A673 (cell line): Measurements from ENCODE around the gene MAGI1. TPM values are rescaled to one million over a fixed set of nuclear protein-coding genes. Genes with fewer than 3 reads are reported as not detected.
A peak's percentile ranks its signal among the peaks of the same experiment; 100 is the strongest.

ENCODE experiments used
- BruUV-seq: library from RNA; stranded (reverse); fragments of 400-500 nt; replicated peaks from 2 replicates; lab custom pipeline; 2021; lab: Mats Ljungman, UMichigan
- CTCF ChIA-PET: fragments of 300-600 bp; sonication (Branson Sonifier 250); formaldehyde crosslinking; loops from one replicate; lab custom pipeline; 2022; ENCODE audit warnings: antibody characterized with exemption; lab: Charles Lee
- POLR2A ChIA-PET: fragments of 300-600 bp; sonication (Branson Sonifier 250); formaldehyde crosslinking; loops from one replicate; lab custom pipeline; 2022; ENCODE audit warnings: antibody characterized with exemption; ENCODE audit not compliant: low non-redundant PET; lab: Charles Lee
- DNase-seq: peaks from one replicate; pipeline ENCODE4 v3.0.0-alpha.2; 2015; ENCODE audit warnings: low spot score
- H3K27ac ChIP-seq: fragments of 200-600 bp; sonication (generic); 2 replicates; pipeline ENCODE4 v1.5.1; 2016; ENCODE audit warnings: mixed run types, low read depth, mild to moderate bottlenecking, mixed read lengths, antibody characterized with exemption, low read length; ENCODE audit not compliant: poor library complexity, severe bottlenecking
- H3K27me3 ChIP-seq: fragments of 200-600 bp; sonication (generic); replicated peaks from 2 replicates; pipeline ENCODE4 v1.6.1; 2017; ENCODE audit warnings: mixed run types, low read depth, mild to moderate bottlenecking, mixed read lengths, antibody characterized with exemption, low read length; ENCODE audit not compliant: insufficient read depth, poor library complexity
- H3K36me3 ChIP-seq: fragments of 200-600 bp; sonication (generic); 2 replicates; pipeline ENCODE4 v1.6.1; 2016; ENCODE audit warnings: mixed run types, mild to moderate bottlenecking, mixed read lengths, antibody characterized with exemption, low read length; ENCODE audit not compliant: insufficient read depth, poor library complexity, severe bottlenecking
- H3K4me1 ChIP-seq: fragments of 200-600 bp; sonication (generic); 2 replicates; pipeline ENCODE4 v1.6.1; 2017; ENCODE audit warnings: mixed run types, mild to moderate bottlenecking, mixed read lengths, antibody characterized with exemption, low read length; ENCODE audit not compliant: insufficient read depth, poor library complexity, severe bottlenecking
- H3K4me3 ChIP-seq: fragments of 200-600 bp; sonication (generic); 2 replicates; pipeline ENCODE4 v1.5.1; 2016; ENCODE audit warnings: low read depth, mixed run types, mild to moderate bottlenecking, mixed read lengths, low read length; ENCODE audit not compliant: poor library complexity, severe bottlenecking
- H3K9me3 ChIP-seq: fragments of 200-600 bp; sonication (generic); 2 replicates; pipeline ENCODE4 v1.6.1; 2016; ENCODE audit warnings: mixed run types, low read depth, mild to moderate bottlenecking, mixed read lengths, antibody characterized with exemption, low read length; ENCODE audit not compliant: poor library complexity, severe bottlenecking
- CTCF ChIP-seq: fragments of 300-800, 200-600 bp; sonication (generic); conservative IDR thresholded peaks from 2 replicates; pipeline ENCODE4 v1.5.1; 2017; ENCODE audit warnings: low read depth, mild to moderate bottlenecking, antibody characterized with exemption, low read length, moderate library complexity, mixed read lengths
- EZH2 ChIP-seq: fragments of 200-600 bp; sonication (generic); IDR thresholded peaks from 2 replicates; pipeline ENCODE4 v1.6.1; 2017; ENCODE audit warnings: borderline replicate concordance, low read depth, mild to moderate bottlenecking, mixed read lengths, antibody characterized with exemption, low read length; ENCODE audit not compliant: poor library complexity, severe bottlenecking
- intact Hi-C: fragments of 100-400 bp; cut with micrococcal nuclease; formaldehyde crosslinking; loops from one replicate; pipeline ENCODE4 v1.10.0; 2022; ENCODE audit not compliant: unreplicated experiment
- total RNA-seq: library from RNA; stranded (reverse); gene quantifications from 2 replicates; pipeline ENCODE4 v1.2.3, GENCODE V29; 2021

Gene MAGI1
- total RNA-seq, 1 experiment from 2014 or later = 30.5 TPM

GRCh38 chr3:65919826-65920225 is 118.9 kb downstream of the MAGI1 start:
- CTCF ChIA-PET = no interaction called here
- no peak for DNase-seq
- no TSS peak for BruUV-seq

GRCh38 chr3:65915477-65915876 is 123.2 kb downstream of the MAGI1 start:
- Histone ChIP-seq H3K4me1 (no peaks in the 10 kb centered on the region), H3K27me3 (no peaks in the 10 kb centered on the region), H3K36me3 (no peaks in the 10 kb centered on the region), H3K27ac (no peak overlapping the region), H3K9me3 (peaks cover 6% of the 10 kb centered on the region), H3K4me3 (no peak overlapping the region)
- no peak for DNase-seq
- intact Hi-C loops = no loop called here
- ChIA-PET CTCF (interaction anchor here (0.9 to 1.3 kb wide), 2 partner anchors 104 to 476 kb away, joined by 3 to 6 read pairs; no protein-coding TSS in a partner anchor), POLR2A (no interaction called here)
- TF ChIP-seq EZH2 = no peak
- TF ChIP-seq CTCF = no peak
- BruUV-seq = no TSS peak

More at GRCh38 chr3:65919826-65920225, 118.9 kb downstream of the MAGI1 start:
- POLR2A ChIA-PET = no interaction called here
- H3K4me1 ChIP-seq = peaks cover 6% of the 10 kb centered on the region
- H3K4me3 ChIP-seq = no peak overlapping the region
- H3K27ac ChIP-seq = no peak overlapping the region
- H3K9me3 ChIP-seq = peaks cover 6% of the 10 kb centered on the region
- TF ChIP-seq EZH2 = no peak
- TF ChIP-seq CTCF = no peak
- H3K27me3 ChIP-seq = no peaks in the 10 kb centered on the region
- H3K36me3 ChIP-seq = no peaks in the 10 kb centered on the region
- intact Hi-C loops = no loop called here

DNA sequence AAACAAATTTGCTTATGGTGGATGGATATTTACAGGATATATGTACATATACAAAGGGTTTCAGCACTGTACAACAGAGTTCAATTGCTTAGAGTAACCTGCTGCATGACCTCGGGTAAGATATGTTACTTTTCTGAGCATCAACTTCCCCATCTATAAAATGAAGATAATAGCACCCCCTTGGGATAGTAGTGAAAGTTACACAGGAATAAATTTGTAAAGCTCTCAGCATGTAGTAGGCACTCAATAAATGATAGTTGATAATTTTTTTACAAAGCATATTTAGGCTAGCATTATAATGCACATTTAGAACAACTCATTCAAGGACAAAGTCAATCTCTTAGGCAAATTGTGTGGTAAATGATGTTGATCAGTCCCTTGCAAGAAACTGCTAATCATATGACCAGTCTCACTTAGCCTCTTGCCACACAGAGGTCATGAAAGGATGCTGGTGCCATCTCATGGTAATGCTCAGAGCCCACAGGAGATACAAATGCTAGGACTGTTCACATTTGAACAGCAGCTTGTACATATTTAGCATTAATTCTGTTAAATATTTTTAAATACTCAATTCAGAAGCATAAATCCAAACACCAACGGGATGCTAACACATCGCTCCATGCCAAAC is 123.9 kb downstream of the MAGI1 start:
- Histone ChIP-seq H3K27me3 (no peaks in the 10 kb centered on the region), H3K4me3 (no peak overlapping the region), H3K9me3 (peaks cover 6% of the 10 kb centered on the region), H3K27ac (no peak overlapping the region), H3K36me3 (no peaks in the 10 kb centered on the region), H3K4me1 (no peaks in the 10 kb centered on the region)
- intact Hi-C loops = loop anchor here (5.0 kb wide), 1 partner anchor 128 kb away; no protein-coding TSS in a partner anchor
- DNase-seq = peak; percentile 47
- peak; percentile 32; the same call in 1 of the 2 replicates for TF ChIP-seq CTCF
- TF ChIP-seq EZH2 = no peak
- BruUV-seq = no TSS peak
- POLR2A ChIA-PET = no interaction called here
- CTCF ChIA-PET = interaction anchor here (0.9 to 1.3 kb wide), 2 partner anchors 103 to 475 kb away, joined by 3 to 6 read pairs; no protein-coding TSS in a partner anchor
